Effector memory CD4-positive, alpha-beta T cell (primary cell): Measurements from ENCODE around the gene SPAG16.

ENCODE experiments used
- DNase-seq, 3 donors: peaks; one replicate each; pipeline ENCODE4 v3.0.0-alpha.2; 2020
- H3K27ac ChIP-seq: 2 replicates; pipeline ENCODE4 v1.7.0; 2013; ENCODE audit warnings: mild to moderate bottlenecking, low read length, moderate library complexity; ENCODE audit not compliant: insufficient read depth, poor library complexity, severe bottlenecking
- H3K27me3 ChIP-seq: replicated peaks from 2 replicates; pipeline ENCODE4 v1.7.0; 2013; ENCODE audit warnings: mild to moderate bottlenecking, low read length; ENCODE audit not compliant: insufficient read depth, control insufficient read depth, poor library complexity, severe bottlenecking
- H3K36me3 ChIP-seq: 2 replicates; pipeline ENCODE4 v1.7.0; 2013; ENCODE audit warnings: mild to moderate bottlenecking, low read length, moderate library complexity; ENCODE audit not compliant: control insufficient read depth, insufficient read depth
- H3K4me1 ChIP-seq: 2 replicates; pipeline ENCODE4 v1.7.0; 2013; ENCODE audit warnings: low read length, mild to moderate bottlenecking; ENCODE audit not compliant: control insufficient read depth, insufficient read depth, poor library complexity, severe bottlenecking
- H3K4me3 ChIP-seq: 2 replicates; pipeline ENCODE4 v1.7.0; 2013; ENCODE audit warnings: low read length, low read depth, mild to moderate bottlenecking; ENCODE audit not compliant: insufficient read depth, poor library complexity, severe bottlenecking
- H3K9me3 ChIP-seq: 2 replicates; pipeline ENCODE4 v1.7.0; 2013; ENCODE audit warnings: mild to moderate bottlenecking, low read length, moderate library complexity; ENCODE audit not compliant: control insufficient read depth

SPAG16 gene

DNA sequence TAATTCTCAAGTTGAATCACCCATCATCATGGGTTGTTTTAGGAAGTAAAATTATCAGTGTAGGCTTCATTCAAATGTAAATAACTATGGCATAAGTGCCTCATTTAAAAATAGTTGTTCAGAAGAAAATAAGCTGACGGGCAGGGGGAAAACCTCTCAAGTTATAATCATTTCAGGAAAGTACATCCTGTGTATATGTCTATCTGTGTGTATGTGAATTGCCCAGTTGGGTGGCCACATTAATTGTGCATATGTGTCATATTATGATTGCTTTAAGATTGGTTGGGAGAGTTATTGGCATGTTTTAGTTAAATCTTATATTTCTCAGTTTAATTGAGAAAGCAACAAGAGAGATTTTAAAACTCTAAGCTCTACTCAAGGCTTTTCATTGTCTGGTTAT lies 843.8 kb downstream of the SPAG16 start:
- Histone ChIP-seq H3K9me3 (no peaks in the 10 kb centered on the region), H3K27ac (no peak overlapping the region), H3K4me1 (no peaks in the 10 kb centered on the region), H3K27me3 (no peaks in the 10 kb centered on the region), H3K4me3 (no peak overlapping the region), H3K36me3 (no peaks in the 10 kb centered on the region)
- no peak for DNase-seq

DNA sequence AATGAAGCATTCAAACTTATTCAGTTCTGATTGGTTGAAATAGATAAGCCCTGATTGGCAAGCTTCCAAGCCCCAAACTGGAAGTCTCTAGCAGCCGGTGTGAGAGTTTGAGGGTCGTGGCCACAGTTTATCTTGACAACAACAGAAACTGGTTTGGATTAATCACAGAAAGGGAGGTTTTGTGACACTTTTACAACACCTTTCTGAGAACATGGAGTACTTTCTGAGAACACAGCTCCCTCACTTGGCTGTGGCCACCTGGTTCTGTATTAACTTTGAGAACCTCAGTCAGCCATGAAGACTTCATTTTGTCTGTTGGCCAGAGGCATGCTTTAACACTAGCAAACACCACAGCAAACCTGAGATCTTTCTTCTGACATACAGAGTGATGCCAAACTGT lies 845.9 kb downstream of the SPAG16 start:
- H3K9me3 ChIP-seq = no peaks in the 10 kb centered on the region
- H3K4me3 ChIP-seq = no peak overlapping the region
- no peak for DNase-seq
- H3K27ac ChIP-seq = no peak overlapping the region
- no peaks in the 10 kb centered on the region for H3K4me1 ChIP-seq
- no peaks in the 10 kb centered on the region for H3K36me3 ChIP-seq
- H3K27me3 ChIP-seq = no peaks in the 10 kb centered on the region

DNA sequence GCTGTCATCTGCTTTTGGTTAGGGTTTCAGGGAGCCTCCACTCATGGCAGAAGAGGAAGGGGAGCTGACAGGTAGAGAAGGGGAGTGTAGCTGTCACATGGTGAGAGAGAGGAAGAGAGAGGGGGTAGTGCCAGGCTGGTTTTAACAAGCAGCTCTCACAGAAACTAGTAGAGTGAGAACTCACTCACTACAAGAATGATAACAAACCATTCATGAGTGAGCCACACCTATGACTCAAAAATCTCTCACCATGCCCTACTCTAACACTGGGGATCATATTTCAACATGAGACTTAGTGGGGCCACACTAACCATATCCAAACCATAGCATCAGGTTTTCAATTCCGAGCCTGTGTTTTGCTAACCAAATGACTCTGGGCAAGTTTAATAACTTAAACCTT lies 851.7 kb downstream of the SPAG16 start:
- no peak overlapping the region for H3K27ac ChIP-seq
- H3K9me3 ChIP-seq = no peaks in the 10 kb centered on the region
- H3K4me1 ChIP-seq = no peaks in the 10 kb centered on the region
- no peaks in the 10 kb centered on the region for H3K27me3 ChIP-seq
- H3K36me3 ChIP-seq = no peaks in the 10 kb centered on the region
- H3K4me3 ChIP-seq = no peak overlapping the region
- DNase-seq = no peak

DNA sequence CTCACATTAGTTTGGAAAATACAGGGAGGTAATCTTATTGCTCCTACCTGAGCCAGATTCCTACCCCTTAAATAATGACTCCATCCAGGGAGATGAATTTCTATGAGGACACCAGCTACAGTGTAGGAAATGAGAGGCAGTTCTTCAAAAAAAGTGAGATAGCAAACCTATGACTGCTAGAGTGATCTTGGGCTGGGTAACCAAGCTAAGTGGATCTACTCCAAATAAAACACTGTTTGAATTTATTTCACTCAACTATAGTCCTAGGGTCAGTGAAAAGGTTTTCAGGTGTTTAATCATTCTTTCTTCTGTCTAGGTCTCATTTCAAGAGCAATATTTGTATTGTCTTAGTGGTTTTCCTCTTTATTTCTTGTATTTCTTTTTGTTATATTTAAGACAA lies 854.5 kb downstream of the SPAG16 start:
- Histone ChIP-seq H3K27ac (no peak overlapping the region), H3K4me3 (no peak overlapping the region), H3K9me3 (no peaks in the 10 kb centered on the region)

DNA sequence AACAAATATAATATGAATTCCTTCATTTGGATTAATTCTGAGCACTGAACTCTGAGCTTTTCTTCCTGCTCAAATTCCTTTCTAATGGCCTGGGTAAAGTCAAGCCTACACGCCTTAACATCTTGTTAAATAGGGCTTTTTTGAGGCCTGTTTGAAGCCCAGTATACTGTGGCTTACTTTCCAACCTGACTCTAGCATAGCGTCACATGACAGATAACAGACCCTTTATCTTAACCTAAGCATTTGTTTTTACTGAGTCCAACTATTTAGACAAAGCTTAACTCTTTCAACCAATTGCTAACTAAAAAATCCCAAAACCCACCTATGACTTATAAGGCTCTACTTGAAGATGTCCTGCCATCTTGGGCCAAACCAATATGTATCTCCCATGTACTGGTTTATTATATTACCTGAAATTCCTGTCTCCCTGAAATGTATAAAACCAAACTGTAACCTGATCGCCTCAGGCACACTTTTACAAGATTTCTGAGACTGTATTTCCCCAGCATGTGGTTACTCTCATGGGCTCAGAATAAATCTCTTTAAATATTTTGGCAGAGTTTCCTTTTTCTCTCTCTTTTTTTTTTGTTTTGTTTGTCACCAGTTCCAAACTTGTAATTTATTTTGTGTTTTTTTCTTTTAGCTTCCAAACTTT lies 855.5 kb downstream of the SPAG16 start:
- H3K4me3 ChIP-seq = no peak overlapping the region
- H3K36me3 ChIP-seq = no peaks in the 10 kb centered on the region
- H3K9me3 ChIP-seq = no peaks in the 10 kb centered on the region
- no peaks in the 10 kb centered on the region for H3K4me1 ChIP-seq
- no peak overlapping the region for H3K27ac ChIP-seq
- no peaks in the 10 kb centered on the region for H3K27me3 ChIP-seq
- no peak for DNase-seq

More for the DNA sequence above, 854.5 kb downstream of the SPAG16 start:
- Histone ChIP-seq H3K4me1 (no peaks in the 10 kb centered on the region), H3K36me3 (no peaks in the 10 kb centered on the region), H3K27me3 (no peaks in the 10 kb centered on the region)
- DNase-seq = no peak

DNA sequence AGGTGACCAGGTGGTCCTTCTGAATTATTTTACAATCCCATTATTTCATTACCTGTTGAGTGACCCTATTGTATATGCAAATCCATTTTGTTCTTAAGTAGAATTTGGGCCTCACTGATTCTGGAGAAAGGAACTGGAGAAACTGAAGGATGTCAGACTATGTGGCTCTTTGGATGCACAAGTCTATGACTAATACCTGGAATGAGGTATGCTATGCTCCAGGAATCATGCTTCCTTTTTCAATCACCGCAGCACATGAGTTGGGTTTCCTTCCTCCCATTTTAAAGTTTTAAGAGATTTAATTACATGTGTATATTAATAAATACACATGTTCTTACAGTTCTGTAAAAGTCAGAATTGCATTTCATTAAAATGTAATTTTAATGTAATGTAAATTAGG lies 872.7 kb downstream of the SPAG16 start:
- DNase-seq = no peak
- Histone ChIP-seq H3K9me3 (no peaks in the 10 kb centered on the region), H3K4me1 (no peaks in the 10 kb centered on the region), H3K27me3 (no peaks in the 10 kb centered on the region), H3K36me3 (no peaks in the 10 kb centered on the region), H3K4me3 (no peak overlapping the region), H3K27ac (no peak overlapping the region)

DNA sequence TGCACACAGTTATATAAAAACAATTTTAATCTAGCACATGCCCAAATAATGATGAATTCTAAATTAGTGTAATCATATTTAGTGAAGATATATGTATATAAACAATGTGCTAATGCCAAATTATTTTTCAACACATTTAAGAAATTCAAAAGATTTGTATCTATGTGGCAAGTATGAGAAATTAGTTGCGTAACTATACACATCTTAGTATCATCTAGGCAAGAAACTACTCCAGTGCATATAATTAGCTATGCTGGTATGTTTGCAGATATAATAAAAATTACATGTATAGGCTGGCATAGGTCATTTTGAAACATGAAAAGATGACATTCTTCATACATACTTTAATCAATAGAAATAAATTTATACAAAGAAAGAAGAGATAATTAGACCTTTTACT lies 874.6 kb downstream of the SPAG16 start:
- H3K27me3 ChIP-seq = no peaks in the 10 kb centered on the region
- H3K9me3 ChIP-seq = no peaks in the 10 kb centered on the region
- H3K27ac ChIP-seq = no peak overlapping the region
- no peaks in the 10 kb centered on the region for H3K36me3 ChIP-seq
- no peaks in the 10 kb centered on the region for H3K4me1 ChIP-seq
- DNase-seq = no peak
- no peak overlapping the region for H3K4me3 ChIP-seq

DNA sequence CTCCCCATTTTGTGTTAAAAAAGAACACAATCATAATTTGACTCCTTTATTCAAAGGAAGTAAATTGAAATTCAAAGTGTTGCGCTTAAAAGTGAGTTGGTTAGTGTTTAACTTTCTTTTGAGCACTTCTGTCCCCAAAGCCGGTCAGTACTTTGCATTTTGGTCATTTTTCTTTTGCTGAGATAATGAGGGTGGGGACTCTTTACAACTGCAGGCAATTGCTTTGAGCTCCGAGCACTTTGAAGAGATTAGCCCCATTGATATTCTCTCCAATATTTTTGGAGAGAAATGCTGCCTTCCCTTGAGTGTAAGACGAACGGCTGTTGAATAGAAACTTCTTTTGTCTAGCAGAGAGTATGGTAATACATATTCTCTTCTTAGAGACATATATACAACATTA lies 885.0 kb downstream of the SPAG16 start:
- no peak for DNase-seq
- no peaks in the 10 kb centered on the region for H3K4me1 ChIP-seq
- H3K9me3 ChIP-seq = no peaks in the 10 kb centered on the region
- no peak overlapping the region for H3K4me3 ChIP-seq
- H3K36me3 ChIP-seq = no peaks in the 10 kb centered on the region
- H3K27ac ChIP-seq = no peak overlapping the region
- H3K27me3 ChIP-seq = no peaks in the 10 kb centered on the region

DNA sequence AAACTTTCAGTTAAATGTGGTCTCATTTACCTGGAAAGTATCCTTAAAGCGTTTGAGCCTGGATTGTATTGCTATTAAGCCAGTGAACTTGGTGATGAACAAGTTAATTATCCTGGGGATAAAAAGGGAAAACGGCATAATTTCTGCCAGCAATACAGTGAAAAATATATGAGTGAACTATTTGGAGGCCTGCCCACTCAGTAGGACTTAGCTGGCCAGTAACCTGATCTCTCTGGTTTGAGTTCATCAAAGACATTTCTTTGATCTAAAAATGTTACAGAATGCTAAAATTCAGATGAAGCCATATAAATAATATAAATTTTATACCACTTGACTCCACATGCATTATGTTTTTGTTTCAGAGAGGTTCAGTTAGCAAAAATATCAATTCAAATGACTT lies 885.5 kb downstream of the SPAG16 start:
- H3K9me3 ChIP-seq = no peaks in the 10 kb centered on the region
- H3K4me1 ChIP-seq = no peaks in the 10 kb centered on the region
- H3K27me3 ChIP-seq = no peaks in the 10 kb centered on the region
- H3K4me3 ChIP-seq = no peak overlapping the region
- no peaks in the 10 kb centered on the region for H3K36me3 ChIP-seq
- DNase-seq = no peak
- no peak overlapping the region for H3K27ac ChIP-seq

DNA sequence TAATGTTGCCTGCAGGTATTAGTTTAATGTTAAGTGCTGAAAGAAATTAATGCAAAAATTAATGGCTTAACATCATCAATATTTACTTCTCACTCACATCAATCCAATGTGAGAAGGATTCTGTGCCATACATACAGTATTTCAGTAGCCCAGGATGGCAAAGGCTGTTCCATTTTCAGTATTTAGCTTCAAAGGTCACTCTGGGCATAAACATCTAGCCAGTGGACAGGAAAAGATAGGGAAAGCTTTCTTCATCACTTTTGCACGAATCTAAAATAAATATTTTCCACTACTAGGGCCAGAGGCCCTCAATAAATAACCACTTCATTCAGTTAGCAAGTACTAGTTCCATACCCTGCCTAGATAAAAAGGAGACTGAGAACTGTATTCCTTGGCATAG lies 890.3 kb downstream of the SPAG16 start:
- H3K4me3 ChIP-seq = no peak overlapping the region
- no peaks in the 10 kb centered on the region for H3K36me3 ChIP-seq
- H3K27ac ChIP-seq = no peak overlapping the region
- no peaks in the 10 kb centered on the region for H3K27me3 ChIP-seq
- no peak for DNase-seq
- H3K9me3 ChIP-seq = no peaks in the 10 kb centered on the region
- no peaks in the 10 kb centered on the region for H3K4me1 ChIP-seq
